ENCODE results near the gene USP25. TPM values are rescaled to one million over a fixed set of nuclear protein-coding genes. Genes with fewer than 3 reads are reported as not detected.

The USP25 gene
- total and polyA plus RNA-seq, 2 experiments from 2014 or later: 23.5 to 39.0 TPM

DNA sequence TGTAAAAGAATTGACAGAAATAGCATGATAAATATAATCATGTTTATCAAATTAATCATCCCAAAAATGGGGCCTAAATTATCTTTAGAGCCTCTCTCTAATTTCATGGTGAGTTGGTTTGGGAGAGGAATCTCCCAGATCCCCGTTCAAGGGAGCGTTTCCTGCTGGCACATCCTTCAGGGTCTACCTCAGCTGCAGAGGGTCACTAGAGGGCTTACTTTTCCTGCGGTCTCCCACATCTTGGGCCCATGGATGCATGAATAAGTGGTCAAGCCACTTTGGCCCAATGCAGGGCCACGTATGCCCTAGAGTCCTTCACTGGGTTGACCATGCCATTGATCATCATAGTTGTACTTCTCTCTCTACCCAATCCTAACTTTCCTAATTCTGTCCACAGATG, 164.1 kb downstream of the USP25 start:
- Histone ChIP-seq H3K4me1 (ENCODE audit: low read depth) (no peaks in the 10 kb centered on the region), H3K27me3 (no peaks in the 10 kb centered on the region), H3K27ac (no peak overlapping the region), H3K4me3 (no peak overlapping the region), H3K9me3 (ENCODE audit: low read depth) (no peaks in the 10 kb centered on the region), H3K36me3 (no peaks in the 10 kb centered on the region)
- TF ChIP-seq, protein P1, sequence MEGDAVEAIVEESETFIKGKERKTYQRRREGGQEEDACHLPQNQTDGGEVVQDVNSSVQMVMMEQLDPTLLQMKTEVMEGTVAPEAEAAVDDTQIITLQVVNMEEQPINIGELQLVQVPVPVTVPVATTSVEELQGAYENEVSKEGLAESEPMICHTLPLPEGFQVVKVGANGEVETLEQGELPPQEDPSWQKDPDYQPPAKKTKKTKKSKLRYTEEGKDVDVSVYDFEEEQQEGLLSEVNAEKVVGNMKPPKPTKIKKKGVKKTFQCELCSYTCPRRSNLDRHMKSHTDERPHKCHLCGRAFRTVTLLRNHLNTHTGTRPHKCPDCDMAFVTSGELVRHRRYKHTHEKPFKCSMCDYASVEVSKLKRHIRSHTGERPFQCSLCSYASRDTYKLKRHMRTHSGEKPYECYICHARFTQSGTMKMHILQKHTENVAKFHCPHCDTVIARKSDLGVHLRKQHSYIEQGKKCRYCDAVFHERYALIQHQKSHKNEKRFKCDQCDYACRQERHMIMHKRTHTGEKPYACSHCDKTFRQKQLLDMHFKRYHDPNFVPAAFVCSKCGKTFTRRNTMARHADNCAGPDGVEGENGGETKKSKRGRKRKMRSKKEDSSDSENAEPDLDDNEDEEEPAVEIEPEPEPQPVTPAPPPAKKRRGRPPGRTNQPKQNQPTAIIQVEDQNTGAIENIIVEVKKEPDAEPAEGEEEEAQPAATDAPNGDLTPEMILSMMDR (IDR thresholded peaks at IDR 0.05; ENCODE audit: low read depth, low read length): no peak
- no peak for DNase-seq (ENCODE audit: low read depth in 1 of 2, low spot score in 1 of 2)

DNA sequence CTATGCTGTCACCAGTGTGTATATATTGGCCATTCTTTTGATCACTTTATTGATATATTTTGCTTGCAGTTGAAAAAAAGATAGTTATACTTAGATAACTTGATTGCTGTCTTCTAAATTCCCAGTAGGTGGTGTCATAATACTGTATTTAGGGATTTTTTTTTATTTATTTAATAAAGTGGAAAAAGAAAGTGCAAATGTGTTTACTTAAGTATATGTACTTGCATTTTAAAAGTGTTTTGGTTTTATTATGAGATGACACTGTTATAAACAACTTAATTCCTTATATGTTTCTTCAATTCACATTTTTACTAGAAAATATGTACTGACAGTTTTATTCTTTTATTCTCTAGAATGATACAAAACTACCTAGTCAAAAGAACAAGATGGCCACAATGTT, 164.8 kb downstream of the USP25 start:
- no peaks in the 10 kb centered on the region for H3K36me3 ChIP-seq
- DNase-seq (ENCODE audit: low read depth in 1 of 2, low spot score in 1 of 2): peak in 1 of 2 donors; percentile 41
- H3K4me3 ChIP-seq: no peak overlapping the region
- TF ChIP-seq, protein P1 (IDR thresholded peaks at IDR 0.05; ENCODE audit: low read depth, low read length): peak; percentile 50
- no peaks in the 10 kb centered on the region for H3K9me3 ChIP-seq (ENCODE audit: low read depth)
- no peaks in the 10 kb centered on the region for H3K27me3 ChIP-seq
- no peaks in the 10 kb centered on the region for H3K4me1 ChIP-seq (ENCODE audit: low read depth)
- no peak overlapping the region for H3K27ac ChIP-seq

DNA sequence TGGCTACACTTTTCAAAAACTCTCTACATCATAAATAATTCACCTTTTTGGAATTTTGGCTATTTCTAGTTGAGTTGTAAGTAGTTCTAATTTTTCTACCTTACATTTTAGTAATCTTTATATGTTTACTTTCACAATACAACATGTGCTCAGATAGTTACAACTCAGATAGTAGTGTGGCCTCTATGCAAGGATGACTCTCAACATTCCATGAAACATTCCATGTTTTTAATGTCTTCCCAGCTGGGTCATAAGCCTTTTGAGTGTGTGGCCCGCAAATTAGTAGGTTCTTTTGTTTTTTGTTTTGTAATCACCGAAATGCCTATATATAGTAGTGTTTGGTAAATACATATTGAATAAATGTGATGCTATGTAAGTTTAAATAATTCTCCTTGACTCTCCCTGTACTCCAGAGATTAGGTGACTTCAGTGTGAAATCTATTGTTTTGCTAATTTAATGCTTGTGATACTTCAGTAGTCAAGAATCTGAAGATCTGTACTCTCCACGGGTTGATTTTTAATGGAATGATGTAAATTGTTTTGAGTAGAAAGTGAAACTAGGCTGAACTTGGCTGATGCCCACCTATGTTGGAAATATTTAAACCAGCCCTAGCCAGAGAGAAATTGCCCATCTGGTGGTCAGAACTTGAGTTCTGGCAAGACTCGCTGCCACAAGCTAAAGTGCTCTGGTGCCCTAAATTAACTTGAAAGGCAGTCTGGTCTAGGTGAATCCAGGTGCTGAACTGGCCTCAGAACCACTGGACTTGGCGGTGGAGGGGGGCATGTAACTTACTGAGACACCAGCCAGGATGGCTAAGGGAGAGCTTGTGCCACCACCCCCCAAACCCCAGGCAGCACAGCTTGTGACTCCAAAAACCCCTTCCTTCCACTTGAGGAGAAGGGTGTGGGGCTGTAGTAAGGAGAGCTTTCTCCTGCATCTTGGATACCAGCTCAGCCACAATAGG, 165.6 kb downstream of the USP25 start:
- no peaks in the 10 kb centered on the region for H3K36me3 ChIP-seq
- H3K4me3 ChIP-seq: no peak overlapping the region
- H3K27ac ChIP-seq: no peak overlapping the region
- no peaks in the 10 kb centered on the region for H3K4me1 ChIP-seq (ENCODE audit: low read depth)
- TF ChIP-seq, protein P1 (IDR thresholded peaks at IDR 0.05; ENCODE audit: low read depth, low read length): no peak
- DNase-seq (ENCODE audit: low read depth in 1 of 2, low spot score in 1 of 2): peak in 1 of 2 donors; percentile 10
- no peaks in the 10 kb centered on the region for H3K27me3 ChIP-seq
- H3K9me3 ChIP-seq (ENCODE audit: low read depth): no peaks in the 10 kb centered on the region

DNA sequence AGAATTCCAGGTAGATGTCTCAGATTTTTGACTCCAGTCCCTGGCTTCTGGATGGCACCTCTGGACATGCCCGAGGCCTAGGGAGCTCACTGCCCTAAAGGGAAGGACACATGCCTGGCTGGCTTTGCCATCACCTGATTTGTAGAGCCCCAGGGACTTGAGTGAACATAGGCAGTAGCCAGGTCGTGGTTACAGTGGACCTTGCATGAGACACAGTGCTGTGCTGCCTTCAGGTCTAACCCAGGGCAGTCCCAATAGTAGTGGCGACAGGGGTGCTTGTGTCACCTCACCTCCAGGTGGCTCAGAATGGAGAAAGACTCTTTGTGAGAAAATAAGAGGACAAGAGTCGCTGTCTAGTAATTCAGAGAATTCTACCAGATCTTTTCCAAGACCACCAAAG, 166.7 kb downstream of the USP25 start:
- TF ChIP-seq, protein P1 (IDR thresholded peaks at IDR 0.05; ENCODE audit: low read depth, low read length): no peak
- DNase-seq (ENCODE audit: low read depth in 1 of 2, low spot score in 1 of 2): no peak
- H3K36me3 ChIP-seq: no peaks in the 10 kb centered on the region
- no peak overlapping the region for H3K4me3 ChIP-seq
- H3K27ac ChIP-seq: no peak overlapping the region
- H3K9me3 ChIP-seq (ENCODE audit: low read depth): no peaks in the 10 kb centered on the region
- no peaks in the 10 kb centered on the region for H3K27me3 ChIP-seq
- no peaks in the 10 kb centered on the region for H3K4me1 ChIP-seq (ENCODE audit: low read depth)

DNA sequence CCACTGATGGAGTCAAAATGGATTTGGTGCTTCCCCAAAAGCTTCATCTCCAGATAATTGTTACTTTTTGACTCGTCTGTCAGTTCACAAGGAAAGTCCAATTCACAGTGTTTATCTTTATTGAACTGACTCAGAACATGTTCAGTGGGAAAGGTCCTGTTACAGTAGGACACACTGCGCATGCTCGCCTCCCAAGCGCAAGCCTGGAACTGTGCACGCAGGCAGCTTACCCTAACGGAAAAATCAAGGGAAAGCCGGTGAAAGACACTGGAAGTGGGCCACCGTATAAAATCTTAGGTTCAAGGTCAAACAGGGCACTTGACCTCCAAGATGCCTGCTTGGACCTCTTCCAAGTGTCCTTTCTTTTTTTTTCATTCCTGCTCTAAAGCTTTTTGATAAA, 174.6 kb downstream of the USP25 start:
- DNase-seq (ENCODE audit: low read depth in 1 of 2, low spot score in 1 of 2): no peak
- TF ChIP-seq, protein P1 (IDR thresholded peaks at IDR 0.05; ENCODE audit: low read depth, low read length): no peak
- Histone ChIP-seq H3K27me3 (no peaks in the 10 kb centered on the region), H3K4me1 (ENCODE audit: low read depth) (no peaks in the 10 kb centered on the region), H3K4me3 (no peak overlapping the region), H3K27ac (no peak overlapping the region), H3K36me3 (no peaks in the 10 kb centered on the region), H3K9me3 (ENCODE audit: low read depth) (no peaks in the 10 kb centered on the region)
